ENCODE measurements around the gene FOLR1.

The FOLR1 gene

DNA sequence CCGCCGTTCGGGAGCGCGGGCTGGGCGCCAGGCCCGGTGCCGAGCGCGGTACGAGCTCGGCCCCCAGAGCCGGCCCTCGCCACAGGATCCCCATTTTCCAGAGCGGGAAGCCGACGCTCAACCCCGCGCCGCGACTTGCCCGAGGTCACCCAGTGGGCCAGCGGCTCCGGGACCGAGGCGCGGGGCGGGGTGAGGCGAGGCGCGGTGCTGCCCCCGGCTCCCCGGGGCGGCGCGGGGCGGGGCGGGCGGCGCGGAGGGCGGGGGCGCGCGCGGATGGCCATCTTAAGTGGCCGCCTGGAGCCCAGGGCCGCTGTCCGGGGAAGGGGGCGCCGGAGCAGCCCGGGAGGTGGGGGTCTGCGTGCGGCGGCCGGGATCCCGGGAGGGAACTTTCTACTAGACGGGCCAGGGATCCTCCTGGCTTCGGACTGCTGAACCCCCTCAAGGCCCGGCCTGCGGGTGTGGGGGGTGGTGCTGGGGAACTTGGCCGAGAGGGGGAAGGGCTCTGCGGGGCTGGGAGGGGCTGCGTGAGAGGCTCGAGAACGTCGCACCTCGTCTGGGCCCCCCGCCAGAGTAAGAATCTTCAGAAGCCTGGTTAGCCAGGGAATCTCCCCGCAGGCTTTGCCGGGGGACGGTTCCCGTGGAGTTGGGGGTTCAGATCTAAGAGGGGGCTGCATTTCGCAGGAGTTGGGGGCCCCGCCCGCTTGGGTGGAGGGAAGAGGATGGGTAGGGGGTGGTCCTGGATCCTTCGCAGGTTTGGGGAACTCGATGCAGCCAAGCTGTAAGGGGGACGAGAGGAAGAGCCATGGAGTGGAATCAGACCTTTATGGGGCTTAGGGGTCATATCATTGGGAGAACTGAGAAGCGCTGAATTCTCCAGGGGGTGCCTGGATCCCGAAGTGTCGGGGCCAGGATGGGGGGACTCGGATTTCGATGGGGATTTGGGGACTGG is 31.9 kb downstream of the FOLR1 start:
- peak; percentile 57 for DNase-seq (ENCODE audit: low read depth)

GRCh38 chr11:72224564-72225410 is 32.8 kb downstream of the FOLR1 start, which contains the start of gene INPPL1:
INPPL1 (plus strand) TSS chr11:72224767; CDS start chr11:72224985, 218 bp downstream.
- peak; percentile 33 for DNase-seq (ENCODE audit: low read depth)

DNA sequence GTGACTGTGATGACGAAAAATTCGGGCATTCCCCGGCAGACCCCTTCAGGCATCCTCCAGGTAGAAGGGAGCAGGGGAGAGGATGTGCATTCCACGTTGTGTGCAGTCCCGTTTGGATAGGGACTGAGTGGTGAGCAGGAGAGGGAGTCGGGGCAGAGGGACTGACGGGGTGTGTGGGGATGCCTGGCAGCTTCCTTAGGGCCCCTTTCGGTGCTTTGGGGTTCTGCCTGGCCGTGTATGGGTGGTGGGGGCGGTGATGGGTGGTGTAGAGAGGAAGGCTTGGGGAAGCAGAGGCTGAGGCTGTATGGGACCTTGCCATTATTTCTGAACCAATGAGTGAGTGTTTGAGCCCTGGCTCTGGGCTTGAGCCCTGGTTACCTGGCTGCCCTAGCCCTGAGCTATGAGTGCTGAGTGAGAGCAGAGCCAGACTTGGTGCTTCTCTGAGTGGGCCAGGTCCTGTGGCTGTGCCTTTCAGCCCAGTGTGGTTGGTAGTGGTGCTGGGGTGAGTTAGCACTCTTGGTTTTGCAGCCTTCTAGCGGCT is 33.5 kb downstream of the FOLR1 start:
- no peak for DNase-seq (ENCODE audit: low read depth)

DNA sequence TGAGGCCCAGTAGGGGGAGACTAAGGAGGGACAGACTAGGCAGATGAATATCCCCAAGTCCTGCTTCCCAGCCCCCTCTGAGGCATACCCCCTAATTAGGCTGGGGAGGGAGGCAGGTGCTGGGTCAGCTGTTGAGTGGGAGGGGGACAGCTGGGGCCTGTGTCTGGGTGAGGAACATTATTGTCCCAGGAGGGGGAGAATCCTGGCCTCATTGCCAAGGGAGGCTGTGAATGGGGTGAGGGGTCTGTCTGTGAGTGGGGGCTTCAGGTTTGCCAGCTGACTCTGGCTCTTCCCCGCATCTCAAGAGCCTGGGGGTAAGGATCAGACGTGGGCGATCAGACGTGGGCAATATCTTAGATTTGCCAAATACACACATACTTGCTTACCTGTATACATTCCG is 34.8 kb downstream of the FOLR1 start:
- DNase-seq (ENCODE audit: low read depth): no peak

- no peak for DNase-seq (ENCODE audit: low read depth)
Observed at GRCh38 chr11:72227316-72228228, 35.6 kb downstream of the FOLR1 start.

DNA sequence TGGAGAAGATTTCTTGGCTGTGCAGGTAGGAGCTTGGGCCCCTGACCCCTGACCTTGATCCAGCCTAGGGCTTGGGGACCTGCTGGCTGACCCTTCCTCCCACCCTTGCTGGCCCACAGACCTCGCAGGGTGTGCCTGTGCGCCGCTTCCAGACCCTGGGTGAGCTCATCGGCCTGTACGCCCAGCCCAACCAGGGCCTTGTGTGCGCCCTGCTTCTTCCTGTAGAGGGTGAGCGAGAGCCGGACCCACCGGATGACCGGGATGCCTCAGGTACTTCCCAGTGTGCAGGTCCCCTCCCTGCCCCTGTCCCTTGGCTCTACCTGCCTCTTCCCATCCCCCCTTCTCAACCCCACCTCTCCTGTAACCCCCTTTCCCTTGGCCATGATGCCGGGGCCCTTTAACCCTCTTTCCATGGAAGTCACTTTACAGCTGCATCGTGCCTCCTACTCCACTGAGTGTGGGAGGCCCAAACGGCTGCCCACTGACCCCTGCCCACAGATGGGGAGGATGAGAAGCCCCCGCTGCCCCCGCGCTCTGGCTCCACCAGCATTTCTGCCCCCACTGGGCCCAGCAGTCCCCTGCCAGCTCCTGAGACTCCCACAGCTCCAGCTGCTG is 36.4 kb downstream of the FOLR1 start:
- no peak for DNase-seq (ENCODE audit: low read depth)

- DNase-seq (ENCODE audit: low read depth): no peak
Observed at GRCh38 chr11:72228844-72229231, 36.9 kb downstream of the FOLR1 start.

- no peak for DNase-seq (ENCODE audit: low read depth)
Observed at GRCh38 chr11:72229336-72229924, 37.5 kb downstream of the FOLR1 start.

DNA sequence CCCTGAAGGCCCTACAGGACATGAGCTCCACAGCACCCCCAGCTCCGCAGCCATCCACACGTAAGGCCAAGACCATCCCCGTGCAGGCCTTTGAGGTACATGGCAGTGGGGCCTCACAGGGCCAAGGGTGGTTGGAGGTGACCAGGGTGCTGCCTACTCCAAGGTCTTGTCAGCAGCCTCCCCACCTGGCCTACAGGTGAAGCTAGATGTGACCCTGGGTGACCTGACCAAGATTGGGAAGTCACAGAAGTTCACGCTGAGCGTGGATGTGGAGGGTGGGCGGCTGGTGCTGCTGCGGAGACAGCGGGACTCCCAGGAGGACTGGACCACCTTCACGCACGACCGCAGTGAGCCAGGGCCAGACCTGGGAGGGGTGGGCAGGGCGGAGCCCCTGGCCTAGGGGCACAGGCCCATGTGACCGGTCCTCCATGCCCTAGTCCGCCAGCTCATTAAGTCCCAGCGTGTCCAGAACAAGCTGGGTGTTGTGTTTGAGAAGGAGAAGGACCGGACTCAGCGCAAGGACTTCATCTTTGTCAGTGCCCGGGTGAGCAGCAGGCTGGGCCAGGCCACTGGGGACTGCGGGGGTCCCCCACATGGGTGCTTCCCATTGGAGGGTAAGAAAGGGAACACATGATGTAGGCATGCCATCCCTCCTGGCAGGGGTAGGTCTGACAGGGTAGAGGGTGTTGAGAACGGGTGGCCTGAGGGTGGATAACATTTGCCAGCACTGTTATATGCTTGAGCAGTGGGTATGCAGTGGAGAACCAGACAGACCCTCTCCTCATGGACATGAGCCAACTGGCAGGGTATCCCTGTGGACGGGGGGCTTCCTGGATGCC is 38.2 kb downstream of the FOLR1 start:
- DNase-seq (ENCODE audit: low read depth): no peak

GRCh38 chr11:72230764-72231365 is 38.9 kb downstream of the FOLR1 start:
- DNase-seq (ENCODE audit: low read depth): no peak

- DNase-seq (ENCODE audit: low read depth): no peak
Observed at GRCh38 chr11:72231396-72232259, 39.7 kb downstream of the FOLR1 start.

DNA sequence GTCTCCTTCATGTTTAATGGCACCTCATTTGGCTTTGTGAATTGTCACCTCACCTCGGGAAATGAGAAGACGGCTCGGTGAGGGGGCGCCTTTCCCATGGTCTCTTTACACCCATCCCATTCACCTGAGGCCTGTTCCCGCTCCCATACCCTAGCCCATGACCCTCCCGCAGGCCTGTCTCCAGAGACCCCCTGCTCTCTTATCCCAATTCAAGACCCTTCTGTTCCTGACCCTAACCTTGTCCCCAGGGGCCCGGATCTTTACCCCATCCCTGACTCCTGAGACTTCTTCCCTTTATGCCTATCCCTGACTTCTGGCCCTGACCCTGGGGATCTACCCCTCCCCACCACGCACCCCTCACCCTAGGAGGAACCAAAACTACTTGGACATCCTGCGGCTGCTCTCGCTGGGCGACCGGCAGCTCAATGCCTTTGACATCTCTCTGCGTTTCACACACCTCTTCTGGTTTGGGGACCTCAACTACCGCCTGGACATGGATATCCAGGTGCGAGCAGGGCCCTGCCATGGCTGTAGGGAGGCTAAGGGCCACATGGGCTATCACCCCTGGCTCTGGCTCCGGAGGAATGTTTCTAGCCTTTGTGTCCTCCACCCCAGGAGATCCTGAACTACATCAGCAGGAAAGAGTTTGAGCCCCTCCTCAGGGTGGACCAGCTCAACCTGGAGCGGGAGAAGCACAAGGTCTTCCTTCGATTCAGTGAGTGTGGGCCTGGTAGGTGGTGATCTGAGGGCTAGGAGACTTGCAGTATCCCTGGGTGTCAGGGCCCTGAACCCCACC is 40.5 kb downstream of the FOLR1 start:
- DNase-seq (ENCODE audit: low read depth): no peak

GRCh38 chr11:72233056-72233772 is 41.3 kb downstream of the FOLR1 start:
- DNase-seq (ENCODE audit: low read depth): no peak

GRCh38 chr11:72233773-72234513 is 42.0 kb downstream of the FOLR1 start:
- no peak for DNase-seq (ENCODE audit: low read depth)

GRCh38 chr11:72234514-72234830 is 42.5 kb downstream of the FOLR1 start:
- no peak for DNase-seq (ENCODE audit: low read depth)

- DNase-seq (ENCODE audit: low read depth): no peak
Observed at GRCh38 chr11:72234920-72235319, 43.0 kb downstream of the FOLR1 start.

All from amniotic epithelial cell (primary cell).